Femur (tissue), 1 donor: ENCODE data around the gene DNM2.
"Not testable (repeated sequence)": the region's sequence is repeated elsewhere in the genome, so short reads cannot be mapped to it uniquely, and the experiment has no call there.

Experiments used
- DNase-seq: peaks from one replicate; pipeline ENCODE4 v3.0.0-alpha.2; 2017

Gene DNM2

DNA sequence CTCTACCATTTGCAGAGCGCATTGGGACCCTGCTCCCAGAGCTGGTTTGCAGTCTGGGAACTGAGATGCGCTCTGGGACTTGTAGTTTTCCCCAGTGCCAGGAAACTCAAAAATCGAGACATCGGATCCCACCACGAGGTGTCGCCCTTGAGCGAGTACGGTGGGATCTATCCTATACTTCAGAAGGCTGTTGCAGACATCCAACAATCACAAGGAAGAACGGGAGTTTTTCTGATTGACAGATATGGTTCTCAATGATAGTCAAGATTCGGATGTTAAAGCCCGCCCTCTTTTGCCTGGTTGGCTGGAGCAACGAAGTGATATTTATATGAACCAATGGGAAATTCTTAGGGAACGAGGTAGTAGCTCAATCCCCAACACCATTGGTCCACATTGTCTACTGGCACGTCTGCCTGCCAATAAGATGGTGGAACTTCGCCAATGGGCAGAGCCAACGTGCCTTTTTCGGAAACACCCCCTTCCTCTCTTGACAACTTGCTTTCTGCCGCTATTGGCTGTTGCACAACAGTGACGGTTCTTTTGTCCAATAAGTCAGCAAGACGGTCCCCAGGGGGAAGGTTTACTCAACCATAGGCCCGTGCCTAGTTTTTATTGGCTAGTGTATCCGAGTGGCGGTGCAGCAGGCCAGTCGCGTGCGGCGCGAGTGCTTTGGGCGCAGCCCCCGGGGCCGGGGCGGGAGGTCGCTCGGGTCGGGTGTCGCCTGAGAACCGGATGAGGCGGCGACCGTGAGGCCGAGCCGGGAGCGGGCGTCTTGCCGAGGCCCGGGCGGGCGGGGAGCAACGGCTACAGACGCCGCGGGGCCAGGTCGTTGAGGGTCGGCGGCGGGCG lies at the start of gene DNM2:
Gene DNM2 (plus strand): TSS at position 724 of the 849 bp plus-strand sequence. CDS start 164 bp downstream, outside the sequence.
- peak; percentile 100 for DNase-seq

DNA sequence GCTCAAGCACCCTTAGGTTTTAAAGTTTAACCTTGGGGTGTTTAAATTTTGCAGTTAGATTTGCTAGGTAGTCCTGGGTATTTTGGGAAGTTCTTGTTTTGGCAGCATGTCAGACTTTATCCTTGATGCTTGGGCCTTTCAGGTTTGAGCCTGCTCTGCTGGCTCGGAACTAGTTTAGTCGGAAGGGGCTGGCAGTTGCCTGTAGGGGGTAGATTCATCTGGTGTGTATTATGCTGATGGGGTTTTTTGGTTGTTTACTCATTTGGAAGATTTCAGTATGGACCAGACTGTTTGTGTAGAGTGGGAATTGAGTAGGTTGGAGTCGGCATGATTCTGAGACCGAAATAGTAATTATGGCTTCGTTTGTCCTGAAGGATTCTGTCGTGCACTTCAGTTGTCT lies 48.6 kb upstream of the DNM2 start:
- no peak for DNase-seq

DNA sequence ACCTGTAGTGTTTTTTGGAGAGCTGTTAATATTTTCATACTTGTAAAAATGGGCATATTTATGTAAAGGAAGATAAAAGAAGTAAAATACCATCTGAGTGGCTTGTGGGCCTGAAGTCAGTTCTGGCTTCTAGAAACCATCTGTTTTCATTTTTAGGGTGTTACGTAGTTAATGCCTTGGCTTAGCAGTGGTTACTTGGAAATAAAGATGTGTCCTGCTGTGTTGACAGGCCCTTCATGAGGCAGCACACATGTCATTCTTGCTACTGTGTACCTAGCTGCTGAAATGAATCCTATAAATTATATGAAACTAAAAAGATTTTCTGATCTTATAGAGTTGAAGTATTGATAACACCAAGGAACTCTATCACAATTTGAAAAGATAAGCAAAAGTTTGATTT lies 47.7 kb upstream of the DNM2 start:
- no peak for DNase-seq

DNA sequence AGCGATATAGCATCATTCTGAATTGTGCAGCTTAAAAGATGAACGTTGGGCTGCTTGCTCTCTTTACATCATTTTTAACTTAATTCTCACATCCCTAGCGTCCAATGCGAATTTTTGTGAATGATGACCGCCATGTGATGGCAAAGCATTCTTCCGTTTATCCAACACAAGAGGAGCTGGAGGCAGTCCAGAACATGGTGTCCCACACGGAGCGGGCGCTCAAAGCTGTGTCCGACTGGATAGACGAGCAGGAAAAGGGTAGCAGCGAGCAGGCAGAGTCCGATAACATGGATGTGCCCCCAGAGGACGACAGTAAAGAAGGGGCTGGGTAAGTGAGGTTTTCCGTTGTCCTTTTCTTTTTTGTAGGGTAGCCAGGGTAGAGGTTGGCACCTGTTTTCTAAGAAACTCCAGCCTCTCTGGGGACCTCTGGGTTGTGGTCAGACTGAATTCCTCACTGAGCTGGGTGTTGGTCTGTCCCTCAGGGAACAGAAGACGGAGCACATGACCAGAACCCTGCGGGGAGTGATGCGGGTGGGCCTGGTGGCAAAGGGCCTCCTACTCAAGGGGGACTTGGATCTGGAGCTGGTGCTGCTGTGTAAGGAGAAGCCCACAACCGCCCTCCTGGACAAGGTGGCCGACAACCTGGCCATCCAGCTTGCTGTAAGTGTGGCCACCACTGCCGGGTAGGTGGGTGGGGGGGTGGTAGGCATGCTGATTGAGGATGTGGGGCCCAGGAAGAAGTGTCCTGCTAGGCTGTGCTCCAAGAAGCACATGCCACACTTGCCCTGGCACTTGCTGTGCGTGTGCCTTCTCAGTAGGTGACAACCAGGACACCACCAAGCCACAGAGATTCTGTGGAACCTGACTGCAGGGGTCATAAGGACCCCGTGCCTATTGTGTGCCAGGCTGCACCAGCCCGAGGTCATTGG lies 46.7 kb upstream of the DNM2 start:
- no peak for DNase-seq

DNA sequence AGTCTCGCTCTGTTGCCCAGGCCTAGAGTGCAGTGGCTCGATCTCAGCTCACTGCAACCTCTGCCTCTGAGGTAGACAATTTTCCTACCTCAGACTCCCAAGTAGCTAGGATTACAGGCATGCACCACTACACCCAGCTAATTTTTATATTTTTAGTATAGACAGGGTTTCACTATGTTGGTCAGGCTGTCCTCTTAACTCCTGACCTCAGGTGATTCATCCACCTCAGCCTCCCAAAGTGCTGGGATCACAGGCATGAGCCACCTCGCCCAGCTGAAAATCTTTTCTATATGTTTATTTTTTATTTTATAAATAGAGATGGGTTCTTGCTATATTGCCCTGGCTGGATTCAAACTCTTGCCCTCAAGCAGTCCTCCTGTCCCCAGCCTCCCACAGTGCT lies 46.0 kb upstream of the DNM2 start:
- not testable (repeated sequence) for DNase-seq

DNA sequence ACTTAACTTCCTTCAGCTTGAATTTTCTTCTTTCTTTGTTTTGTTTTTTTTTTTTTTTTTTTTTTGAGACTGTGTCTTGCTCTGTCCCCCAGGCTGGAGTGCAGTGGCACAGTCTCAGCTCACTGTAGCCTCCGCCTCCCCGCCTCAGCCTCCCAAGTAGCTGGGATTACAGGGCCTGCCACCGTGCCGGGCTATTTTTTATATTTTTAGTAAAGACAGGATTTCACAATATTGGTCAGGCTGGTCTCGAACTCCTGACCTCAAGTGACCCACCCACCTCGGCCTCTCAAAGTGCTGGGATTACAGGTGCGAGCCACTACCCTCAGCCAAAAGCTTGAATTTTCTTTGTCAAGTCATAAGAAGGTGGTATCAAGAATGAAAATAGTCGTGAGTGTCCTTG lies 42.7 kb upstream of the DNM2 start:
- not testable (repeated sequence) for DNase-seq

DNA sequence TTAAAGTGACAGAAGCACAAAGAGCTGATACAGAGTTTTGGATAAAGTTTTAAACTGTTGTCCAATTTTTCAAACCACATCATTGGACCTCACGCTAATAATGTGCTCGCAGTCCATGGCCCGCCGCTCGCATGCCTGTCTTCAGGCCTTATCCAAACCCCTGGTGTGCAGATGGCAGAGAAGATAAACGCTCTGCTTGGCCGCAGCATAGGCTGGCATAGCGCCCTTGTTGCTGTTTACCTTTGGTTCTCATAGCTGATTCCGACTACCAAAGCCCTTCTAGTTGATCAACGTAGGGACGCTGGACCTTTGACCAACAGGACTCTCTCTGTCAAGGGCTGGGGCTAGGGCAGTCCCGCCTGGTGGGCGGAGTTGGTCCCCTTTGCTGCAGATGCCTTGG lies 40.1 kb upstream of the DNM2 start:
- no peak for DNase-seq

DNA sequence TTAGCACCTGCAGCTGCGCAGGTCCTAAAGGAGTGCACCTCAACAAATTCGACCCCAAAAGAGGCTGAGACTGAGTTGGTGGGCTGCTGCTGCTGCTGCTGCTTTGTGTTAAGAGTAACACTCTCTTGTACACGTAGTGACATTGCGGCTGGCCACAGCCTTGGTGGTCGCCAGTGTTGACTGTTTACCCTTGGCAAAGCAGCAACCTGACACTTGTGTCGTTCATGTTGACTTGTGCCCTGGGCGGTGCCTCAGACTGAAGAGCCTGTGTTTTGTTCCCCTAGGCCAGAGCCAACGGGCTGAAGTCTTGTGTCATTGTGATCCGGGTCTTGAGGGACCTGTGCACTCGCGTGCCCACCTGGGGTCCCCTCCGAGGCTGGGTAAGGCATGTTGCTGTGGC lies 39.1 kb upstream of the DNM2 start:
- DNase-seq = no peak

DNA sequence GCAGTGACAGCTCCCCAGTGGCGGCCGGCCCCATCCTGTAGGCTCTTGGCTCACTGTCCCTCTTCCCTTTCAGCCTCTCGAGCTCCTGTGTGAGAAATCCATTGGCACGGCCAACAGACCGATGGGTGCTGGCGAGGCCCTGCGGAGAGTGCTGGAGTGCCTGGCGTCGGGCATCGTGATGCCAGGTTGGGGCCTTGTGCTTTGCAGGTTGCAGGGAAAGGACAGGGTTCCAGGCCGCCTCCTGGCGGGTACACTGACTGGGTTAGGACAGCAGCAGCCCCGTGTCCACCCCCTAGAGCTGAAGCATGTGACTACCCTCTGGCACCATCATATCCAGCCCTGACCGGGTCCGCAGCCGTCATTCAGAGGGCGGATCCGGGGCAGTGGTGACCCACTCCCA lies 38.1 kb upstream of the DNM2 start:
- DNase-seq = no peak

DNA sequence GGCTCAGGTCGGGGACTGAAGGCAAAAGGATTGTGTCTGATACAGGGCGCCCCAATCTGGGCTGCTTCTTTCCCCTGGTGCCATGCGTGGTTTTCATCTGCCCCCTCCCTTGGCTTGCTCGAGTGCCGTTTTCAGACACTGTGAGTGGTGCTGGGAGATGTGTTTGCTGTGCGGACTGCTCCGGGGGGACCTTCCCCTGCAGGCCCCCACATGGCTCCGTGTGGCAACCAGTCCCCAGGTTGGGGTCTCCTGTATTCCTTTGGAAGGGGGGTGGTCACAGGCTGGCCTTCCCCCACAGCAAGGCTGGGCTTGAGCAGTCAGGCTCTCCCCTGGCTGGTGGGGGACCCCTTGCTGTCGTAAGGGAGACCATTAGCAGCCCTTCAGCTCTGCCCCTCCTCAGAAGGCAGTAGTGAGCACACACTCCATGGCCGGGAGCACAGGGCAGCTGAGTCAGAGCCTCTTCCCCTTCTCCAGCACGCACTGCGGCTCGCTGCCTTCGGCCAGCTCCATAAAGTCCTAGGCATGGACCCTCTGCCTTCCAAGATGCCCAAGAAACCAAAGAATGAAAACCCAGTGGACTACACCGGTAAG lies 37.2 kb upstream of the DNM2 start:
- DNase-seq = no peak

DNA sequence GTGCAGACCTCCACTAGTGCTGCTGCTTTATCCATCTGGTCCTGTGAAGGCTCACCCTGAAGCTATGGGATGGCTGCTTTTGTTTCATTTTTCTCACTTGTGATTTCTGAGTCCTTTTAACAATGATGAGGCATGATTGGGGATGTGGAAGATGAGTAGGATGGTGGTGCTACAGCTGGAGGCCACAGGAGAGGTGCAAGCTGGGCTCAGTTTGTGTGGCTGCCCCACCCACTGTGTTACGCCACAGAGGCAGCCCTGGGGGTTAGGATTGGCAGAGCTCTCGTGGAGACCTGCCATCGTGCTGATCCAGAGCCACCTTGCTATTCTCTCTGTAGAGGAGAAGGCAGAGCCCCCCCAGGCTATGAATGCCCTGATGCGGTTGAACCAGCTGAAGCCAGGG lies 36.2 kb upstream of the DNM2 start:
- no peak for DNase-seq

DNA sequence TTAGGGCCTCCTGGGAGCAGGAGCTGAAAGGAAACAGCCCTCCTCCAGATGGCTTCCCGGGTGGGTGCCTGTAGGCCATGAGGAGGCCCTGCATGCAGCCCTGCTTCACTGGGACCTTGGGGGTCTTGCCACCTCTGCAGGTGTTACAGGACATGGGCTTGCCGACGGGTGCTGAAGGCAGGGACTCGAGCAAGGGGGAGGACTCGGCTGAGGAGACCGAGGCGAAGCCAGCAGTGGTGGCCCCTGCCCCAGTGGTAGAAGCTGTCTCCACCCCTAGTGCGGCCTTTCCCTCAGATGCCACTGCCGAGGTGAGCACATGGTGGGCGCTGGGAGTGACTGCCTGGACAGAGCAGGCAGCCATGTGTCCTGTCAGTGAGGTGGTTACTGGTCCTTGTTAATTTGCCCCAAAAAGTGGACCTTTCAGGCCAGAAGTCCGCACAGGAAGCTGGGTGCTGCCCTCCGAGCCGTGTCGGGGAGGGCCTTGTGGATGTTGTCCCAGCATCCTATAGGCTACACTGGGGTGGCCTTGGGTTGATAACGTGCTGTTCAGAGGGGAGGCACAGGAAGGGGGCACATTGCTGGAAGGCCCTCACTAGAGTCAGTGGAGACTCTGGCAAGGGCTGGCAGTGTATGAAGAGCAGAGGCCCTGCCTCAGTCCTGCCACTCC lies 35.3 kb upstream of the DNM2 start:
- DNase-seq = no peak

DNA sequence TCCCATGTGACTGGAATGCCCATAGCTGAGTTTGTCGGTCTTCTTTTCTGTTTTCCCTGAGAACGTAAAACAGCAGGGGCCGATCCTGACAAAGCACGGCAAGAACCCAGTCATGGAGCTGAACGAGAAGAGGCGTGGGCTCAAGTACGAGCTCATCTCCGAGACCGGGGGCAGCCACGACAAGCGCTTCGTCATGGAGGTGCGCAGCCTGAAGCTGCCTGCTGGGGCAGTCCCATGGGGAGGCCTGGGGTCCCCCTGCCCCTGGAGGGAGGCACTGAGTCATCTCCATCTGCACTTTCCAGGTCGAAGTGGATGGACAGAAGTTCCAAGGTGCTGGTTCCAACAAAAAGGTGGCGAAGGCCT lies 34.8 kb upstream of the DNM2 start:
- DNase-seq = no peak

DNA sequence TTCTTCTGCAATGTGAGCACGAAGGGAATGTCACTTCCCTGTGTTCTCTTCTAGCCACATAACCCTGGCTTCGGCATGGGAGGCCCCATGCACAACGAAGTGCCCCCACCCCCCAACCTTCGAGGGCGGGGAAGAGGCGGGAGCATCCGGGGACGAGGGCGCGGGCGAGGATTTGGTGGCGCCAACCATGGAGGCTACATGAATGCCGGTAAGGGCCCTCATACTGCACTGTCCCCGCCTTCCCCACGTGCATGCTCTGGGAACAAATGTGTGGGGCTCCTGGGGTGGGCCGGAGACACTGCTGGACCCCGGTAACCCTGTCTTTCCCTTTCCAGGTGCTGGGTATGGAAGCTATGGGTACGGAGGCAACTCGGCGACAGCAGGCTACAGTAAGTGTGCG lies 34.3 kb upstream of the DNM2 start:
- DNase-seq = no peak

DNA sequence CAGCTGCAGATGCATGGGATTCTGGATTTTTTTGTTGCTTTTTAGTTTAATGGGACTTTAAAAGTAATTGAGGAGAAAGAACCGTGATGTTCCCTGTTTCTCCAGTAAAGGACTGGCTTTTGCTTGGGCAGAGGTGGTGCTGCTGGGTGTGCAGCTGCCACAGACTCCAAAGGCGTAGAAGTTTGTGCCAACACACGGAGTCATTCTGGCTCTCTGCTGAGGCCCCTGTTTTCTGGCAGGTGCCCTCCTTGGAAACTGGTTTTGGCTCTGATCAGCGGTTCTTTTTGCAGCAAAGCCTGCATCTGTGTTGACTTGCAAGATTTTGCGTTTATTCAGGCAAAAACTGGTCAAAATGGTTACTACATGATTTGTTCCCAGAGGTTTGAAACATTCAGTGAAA lies 32.7 kb upstream of the DNM2 start:
- no peak for DNase-seq

DNA sequence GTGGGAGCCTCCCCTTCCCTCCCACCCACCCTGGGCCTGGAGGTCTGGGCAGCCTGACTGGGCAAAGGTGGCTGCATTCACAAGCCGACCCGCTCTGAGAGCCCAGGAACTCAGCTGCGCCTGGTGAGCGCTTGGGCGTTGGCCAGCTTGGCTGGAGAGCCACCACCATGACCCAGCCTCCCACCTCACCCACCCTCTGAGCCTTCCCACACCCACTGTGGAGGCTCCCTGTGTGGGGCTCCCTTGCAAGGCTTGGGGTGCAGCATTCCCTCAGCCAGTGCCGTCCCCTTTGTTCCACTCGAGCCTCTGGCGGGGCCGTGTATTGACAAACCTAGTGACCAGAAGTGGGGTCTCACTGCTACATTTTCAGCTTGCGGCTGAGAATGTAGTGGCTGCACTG lies 31.7 kb upstream of the DNM2 start:
- DNase-seq = no peak

DNA sequence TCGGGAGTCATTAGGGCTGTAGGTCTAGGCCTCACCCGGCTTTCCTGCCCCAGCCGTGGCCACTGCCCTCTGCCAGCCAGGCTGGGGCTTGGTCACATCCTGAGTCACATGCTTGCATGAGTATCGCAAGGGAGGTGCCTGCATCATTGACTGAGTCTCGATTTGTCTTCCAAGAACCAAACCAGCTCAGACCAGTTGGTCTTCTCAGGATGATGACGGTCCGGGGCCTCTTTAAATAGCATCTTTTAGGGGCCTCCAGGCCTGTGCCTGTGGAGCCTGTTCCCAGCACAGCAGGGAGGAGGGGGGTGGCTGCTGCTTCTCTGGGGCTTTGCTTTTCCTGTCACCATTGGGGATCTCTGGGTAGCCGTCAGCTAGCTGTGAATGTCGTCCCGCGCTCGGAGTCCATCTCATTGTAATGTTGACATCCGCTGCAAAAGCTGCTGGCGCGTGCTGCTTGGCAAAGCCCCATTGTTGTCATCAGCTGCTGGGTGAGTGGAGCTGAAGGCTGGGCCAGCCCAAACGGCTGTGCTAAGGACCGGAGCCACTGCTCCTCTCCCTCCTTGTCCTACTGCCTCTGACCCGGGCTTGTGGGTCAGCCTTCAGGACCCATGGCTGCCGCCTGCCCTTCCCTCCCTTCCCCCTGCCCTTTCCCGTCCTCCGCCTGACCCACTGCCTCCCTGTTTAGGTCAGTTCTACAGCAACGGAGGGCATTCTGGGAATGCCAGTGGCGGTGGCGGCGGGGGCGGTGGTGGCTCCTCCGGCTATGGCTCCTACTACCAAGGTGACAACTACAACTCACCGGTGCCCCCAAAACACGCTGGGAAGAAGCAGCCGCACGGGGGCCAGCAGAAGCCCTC lies 31.0 kb upstream of the DNM2 start:
- DNase-seq = no peak

DNA sequence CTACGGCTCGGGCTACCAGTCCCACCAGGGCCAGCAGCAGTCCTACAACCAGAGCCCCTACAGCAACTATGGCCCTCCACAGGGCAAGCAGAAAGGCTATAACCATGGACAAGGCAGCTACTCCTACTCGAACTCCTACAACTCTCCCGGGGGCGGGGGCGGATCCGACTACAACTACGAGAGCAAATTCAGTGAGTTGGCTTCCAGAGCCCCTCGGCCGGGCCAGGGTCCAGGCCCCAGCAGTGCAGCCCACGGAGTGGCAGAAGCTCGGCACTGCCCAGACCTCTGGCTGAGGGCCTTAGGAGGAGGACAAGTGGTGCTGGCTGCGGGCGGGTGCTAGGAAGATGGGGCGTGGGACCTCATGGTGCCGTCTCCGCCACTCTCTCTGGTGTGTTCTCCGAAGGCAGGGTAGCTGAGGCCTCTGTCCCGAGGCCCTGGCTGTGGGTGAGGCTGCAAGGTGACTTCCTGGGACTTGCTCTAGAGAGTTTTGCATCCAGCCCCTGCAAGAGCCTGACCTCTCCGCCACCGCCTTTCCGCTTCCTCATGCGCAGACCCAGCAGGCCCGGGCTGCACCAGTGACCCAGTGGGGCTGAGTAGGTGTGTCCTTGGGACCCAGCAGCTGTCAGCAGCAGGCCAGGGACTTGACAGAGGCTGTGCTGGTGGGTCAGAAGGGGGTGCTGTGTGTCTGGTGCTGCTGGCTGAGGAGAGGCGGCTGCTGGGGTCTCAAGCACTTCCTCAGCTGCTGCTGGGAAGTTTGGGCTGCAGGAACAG lies 30.2 kb upstream of the DNM2 start:
- DNase-seq = no peak

DNA sequence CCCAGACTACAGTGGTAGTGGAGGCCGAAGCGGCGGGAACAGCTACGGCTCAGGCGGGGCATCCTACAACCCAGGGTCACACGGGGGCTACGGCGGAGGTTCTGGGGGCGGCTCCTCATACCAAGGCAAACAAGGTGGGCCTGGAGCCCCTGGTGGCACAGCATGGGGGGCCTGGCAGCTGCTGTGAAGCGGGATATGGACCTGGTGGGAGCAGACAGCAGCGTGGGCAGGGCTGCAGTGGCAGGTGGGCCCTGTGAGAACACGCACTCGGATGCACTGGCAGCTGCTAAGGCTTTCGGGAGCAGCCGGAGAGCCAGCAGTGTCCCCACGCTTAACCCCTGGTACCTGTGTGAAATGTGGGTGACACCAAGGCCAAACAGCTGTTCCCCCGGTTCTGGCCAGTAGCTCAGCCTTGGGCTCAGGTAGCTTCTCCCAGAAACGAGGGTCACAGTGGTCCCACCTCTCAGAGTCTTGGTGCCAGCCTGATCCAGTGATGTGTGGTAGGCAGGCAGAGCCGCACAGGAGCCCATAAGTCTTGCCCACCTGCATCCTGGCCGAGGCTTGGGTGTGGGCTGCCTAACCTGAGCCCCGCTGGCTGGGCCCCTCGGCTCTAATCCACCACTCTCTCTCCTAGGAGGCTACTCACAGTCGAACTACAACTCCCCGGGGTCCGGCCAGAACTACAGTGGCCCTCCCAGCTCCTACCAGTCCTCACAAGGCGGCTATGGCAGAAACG lies 29.2 kb upstream of the DNM2 start:
- no peak for DNase-seq

DNA sequence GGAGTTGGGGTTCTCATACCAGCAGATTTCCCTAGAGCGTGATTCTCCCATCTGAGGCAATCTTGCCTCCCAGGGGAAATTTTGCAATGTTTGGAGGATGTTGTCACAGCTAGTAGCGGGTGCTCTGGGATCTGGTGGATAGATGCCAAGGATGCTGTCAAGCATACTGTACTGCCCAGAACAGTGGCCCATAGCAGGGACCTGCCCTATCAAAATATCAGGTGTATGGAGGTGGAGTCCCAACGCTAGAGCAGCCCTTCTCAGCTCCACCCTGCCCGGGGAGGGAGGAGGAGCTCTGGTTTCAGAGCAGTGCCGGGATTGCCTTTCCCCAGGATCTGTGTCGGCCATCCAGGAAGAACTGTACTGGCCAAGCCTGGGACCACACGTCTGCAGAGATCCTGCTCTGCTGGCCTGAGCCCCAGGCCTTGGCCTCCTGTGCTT lies 27.5 kb upstream of the DNM2 start:
- DNase-seq = no peak
